Duodenal mucosa (tissue), 2 donors: ENCODE data around the gene RUNX1.

ENCODE experiments used
- H3K27ac ChIP-seq: one replicate; pipeline ENCODE4 v1.7.0; 2013; ENCODE audit warnings: low read depth, low read length
- H3K27me3 ChIP-seq, 2 donors: one replicate each; pipeline ENCODE4 v1.7.0; 2013; ENCODE audit warnings: low read length in 2 of 2, control low read depth in 1 of 2; ENCODE audit not compliant: insufficient read depth in 2 of 2, control insufficient read depth in 1 of 2
- H3K36me3 ChIP-seq, 2 donors: one replicate each; pipeline ENCODE4 v1.7.0; 2013; ENCODE audit warnings: low read length in 2 of 2, control low read depth in 1 of 2; ENCODE audit not compliant: insufficient read depth in 2 of 2, control insufficient read depth in 1 of 2
- H3K4me1 ChIP-seq, 2 donors: one replicate each; pipeline ENCODE4 v1.7.0; 2013; ENCODE audit warnings: low read length in 2 of 2, control low read depth in 1 of 2; ENCODE audit not compliant: insufficient read depth in 2 of 2, control insufficient read depth in 1 of 2
- H3K4me3 ChIP-seq, 2 donors: one replicate each; pipeline ENCODE4 v1.7.0; 2013; ENCODE audit warnings: low read length in 2 of 2, low read depth in 1 of 2
- H3K9ac ChIP-seq, 2 donors: one replicate each; pipeline ENCODE4 v1.7.0; 2013; ENCODE audit warnings: low read length in 2 of 2, low read depth in 1 of 2
- H3K9me3 ChIP-seq, 2 donors: one replicate each; pipeline ENCODE4 v1.7.0; 2013; ENCODE audit warnings: low read length in 2 of 2, control low read depth in 1 of 2; ENCODE audit not compliant: control insufficient read depth in 1 of 2

Gene RUNX1

GRCh38 chr21:35039595-35040289 lies 9.4 kb downstream of the RUNX1 start:
- Histone ChIP-seq H3K27me3 (no peaks in the 10 kb centered on the region), H3K4me3 (no peak overlapping the region), H3K9ac (no peak overlapping the region), H3K36me3 (no peaks in the 10 kb centered on the region), H3K4me1 (peaks cover 22 to 33% of the 10 kb centered on the region in 2 donors), H3K9me3 (no peaks in the 10 kb centered on the region), H3K27ac (no peak overlapping the region)

- Histone ChIP-seq H3K9me3 (no peaks in the 10 kb centered on the region), H3K27ac (no peak overlapping the region), H3K27me3 (no peaks in the 10 kb centered on the region), H3K4me1 (peaks cover 13 to 25% of the 10 kb centered on the region in 2 donors), H3K4me3 (no peak overlapping the region), H3K9ac (no peak overlapping the region), H3K36me3 (no peaks in the 10 kb centered on the region)
These were observed 10.3 kb downstream of the RUNX1 start for GRCh38 chr21:35038772-35039319.

GRCh38 chr21:35037384-35037765 lies 11.7 kb downstream of the RUNX1 start:
- H3K27ac ChIP-seq: no peak overlapping the region
- peaks cover 11 to 25% of the 10 kb centered on the region in 2 donors for H3K4me1 ChIP-seq
- no peak overlapping the region for H3K9ac ChIP-seq
- H3K9me3 ChIP-seq: no peaks in the 10 kb centered on the region
- H3K4me3 ChIP-seq: no peak overlapping the region
- H3K27me3 ChIP-seq: no peaks in the 10 kb centered on the region
- H3K36me3 ChIP-seq: no peaks in the 10 kb centered on the region

- no peak overlapping the region for H3K27ac ChIP-seq
These were observed 12.4 kb downstream of the RUNX1 start for GRCh38 chr21:35036465-35037383.

DNA sequence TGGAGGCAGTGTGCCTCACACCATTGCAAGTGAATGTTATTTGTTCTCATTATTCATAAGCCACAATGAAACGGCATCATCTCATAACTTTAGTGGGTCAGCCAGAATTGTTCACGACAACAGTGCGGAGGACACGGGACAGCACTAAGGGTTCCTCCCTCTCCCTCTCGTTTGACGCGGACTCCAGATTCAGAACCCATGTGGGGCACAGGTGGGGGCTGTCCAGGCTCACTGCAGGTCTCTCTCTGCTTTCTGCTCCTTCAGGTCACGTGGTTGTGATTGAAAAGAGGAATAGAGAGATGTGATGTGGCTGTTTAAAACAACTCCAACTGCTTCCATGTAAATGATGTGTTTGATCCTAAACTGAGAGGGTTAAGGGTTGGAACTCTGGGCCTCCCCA lies 13.5 kb downstream of the RUNX1 start:
- Histone ChIP-seq H3K9ac (no peak overlapping the region), H3K27me3 (no peaks in the 10 kb centered on the region), H3K9me3 (no peaks in the 10 kb centered on the region), H3K4me1 (peaks cover 5 to 20% of the 10 kb centered on the region in 2 donors), H3K4me3 (no peak overlapping the region), H3K36me3 (no peaks in the 10 kb centered on the region), H3K27ac (no peak overlapping the region)

More at GRCh38 chr21:35036465-35037383, 12.4 kb downstream of the RUNX1 start:
- Histone ChIP-seq H3K9ac (no peak overlapping the region), H3K27me3 (no peaks in the 10 kb centered on the region), H3K4me1 (peaks cover 5 to 20% of the 10 kb centered on the region in 2 donors), H3K36me3 (no peaks in the 10 kb centered on the region), H3K9me3 (no peaks in the 10 kb centered on the region), H3K4me3 (no peak overlapping the region)

- no peaks in the 10 kb centered on the region for H3K27me3 ChIP-seq
- H3K4me3 ChIP-seq: no peak overlapping the region
- H3K27ac ChIP-seq: no peak overlapping the region
- H3K36me3 ChIP-seq: no peaks in the 10 kb centered on the region
- no peaks in the 10 kb centered on the region for H3K9me3 ChIP-seq
- H3K4me1 ChIP-seq: peaks cover 5 to 19% of the 10 kb centered on the region in 2 donors
- H3K9ac ChIP-seq: no peak overlapping the region
These were observed 14.0 kb downstream of the RUNX1 start for GRCh38 chr21:35035116-35035515.

DNA sequence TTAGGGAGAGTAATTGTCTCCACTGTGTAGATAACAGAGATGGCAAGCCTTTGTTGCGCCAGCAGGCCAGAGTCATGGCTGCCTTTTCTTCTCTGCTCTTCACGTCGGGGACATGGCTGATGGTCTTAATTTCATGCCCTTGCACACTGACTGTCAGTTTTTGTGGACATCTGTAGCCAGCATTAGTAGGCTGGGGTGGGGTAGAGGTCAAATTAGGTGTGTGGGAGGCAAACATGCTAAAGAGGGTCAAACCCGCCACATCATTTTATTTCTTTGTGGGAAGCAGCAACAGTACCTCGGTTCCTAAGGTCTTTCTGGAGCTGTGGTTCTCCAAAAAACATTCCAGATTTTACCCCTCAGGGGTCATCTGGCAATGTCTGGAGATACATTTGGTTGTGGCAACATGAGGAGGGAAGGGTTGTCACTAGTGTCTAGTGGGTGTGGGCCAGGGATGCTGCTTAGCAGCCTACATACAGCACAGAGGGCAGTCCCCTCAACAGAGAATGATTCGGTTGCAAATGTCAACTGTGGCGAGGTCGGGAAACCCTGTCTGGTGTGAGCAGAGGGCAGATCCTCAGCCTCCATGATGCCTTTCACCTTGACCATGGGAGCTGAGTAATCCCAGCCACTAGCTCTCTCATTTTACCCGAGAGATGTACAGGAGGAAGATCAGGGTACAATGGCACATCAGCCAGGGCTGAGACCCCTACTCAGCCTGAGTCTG lies 14.7 kb downstream of the RUNX1 start:
- Histone ChIP-seq H3K4me1 (peaks cover 3 to 14% of the 10 kb centered on the region in 2 donors), H3K27me3 (no peaks in the 10 kb centered on the region), H3K4me3 (no peak overlapping the region), H3K9ac (no peak overlapping the region), H3K9me3 (no peaks in the 10 kb centered on the region), H3K27ac (no peak overlapping the region), H3K36me3 (no peaks in the 10 kb centered on the region)

DNA sequence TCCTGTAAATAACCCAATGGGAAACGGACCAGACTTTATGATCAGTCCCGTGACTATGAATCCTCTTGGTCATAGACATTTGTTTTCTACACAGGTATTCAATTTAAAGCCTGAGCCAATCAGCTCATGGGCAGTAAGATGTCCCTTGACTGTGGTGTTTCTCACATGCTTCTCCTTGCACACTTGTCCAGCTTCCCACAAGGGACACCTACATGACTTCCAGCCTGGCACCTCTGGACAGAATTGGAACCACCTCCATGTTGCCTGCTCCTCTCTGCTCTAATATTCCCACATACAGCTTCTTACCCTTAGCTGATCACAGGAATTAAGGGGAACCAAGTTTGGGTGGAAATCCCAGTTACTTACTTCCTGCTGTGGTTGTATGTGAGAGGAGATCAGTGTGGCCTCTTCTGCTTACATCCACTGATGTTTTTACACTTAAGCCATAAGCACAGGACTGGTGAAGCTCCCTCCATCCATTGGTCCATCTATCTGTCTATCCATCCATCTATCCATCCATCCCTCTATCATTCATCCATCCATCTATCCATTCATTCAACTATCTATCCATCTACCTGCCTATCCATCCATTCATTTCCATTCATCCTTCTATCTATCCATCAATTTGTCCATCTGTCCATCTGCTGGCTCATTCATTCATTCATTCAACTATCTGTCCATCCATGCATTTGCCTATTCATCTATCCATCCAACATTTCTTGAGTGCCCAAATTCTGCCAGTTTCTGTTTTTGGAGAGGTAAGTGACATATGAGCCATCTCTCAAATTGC lies 16.4 kb downstream of the RUNX1 start:
- Histone ChIP-seq H3K9ac (no peak overlapping the region), H3K36me3 (no peaks in the 10 kb centered on the region), H3K9me3 (no peaks in the 10 kb centered on the region), H3K4me1 (peaks cover 10 to 14% of the 10 kb centered on the region in 2 donors), H3K27ac (no peak overlapping the region), H3K4me3 (no peak overlapping the region), H3K27me3 (no peaks in the 10 kb centered on the region)

DNA sequence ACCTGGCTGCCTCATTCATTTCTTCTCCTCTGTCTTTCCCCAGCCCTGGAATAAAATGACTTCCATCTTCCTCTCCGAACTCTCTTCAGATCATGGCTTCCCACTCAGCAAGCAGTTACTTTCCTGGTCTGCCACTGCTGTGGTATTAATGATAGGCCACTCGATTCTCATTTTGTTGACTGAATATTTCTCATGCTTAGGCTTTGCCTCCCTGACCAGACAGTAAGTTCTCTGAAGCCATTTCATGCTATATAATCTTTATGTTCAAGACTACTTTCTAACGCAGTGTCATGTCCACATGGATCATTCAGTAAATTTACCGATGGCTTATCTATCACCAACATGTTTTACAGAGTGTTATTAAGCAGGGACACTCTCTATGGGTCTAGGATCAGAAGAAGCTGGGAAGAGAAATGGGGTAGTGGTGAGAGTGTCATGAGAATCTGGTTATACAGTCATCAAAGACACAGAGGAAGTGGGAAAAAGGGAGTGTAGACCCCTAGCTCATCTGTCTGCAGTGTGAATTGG lies 20.6 kb downstream of the RUNX1 start:
- H3K36me3 ChIP-seq: no peaks in the 10 kb centered on the region
- no peaks in the 10 kb centered on the region for H3K9me3 ChIP-seq
- H3K4me3 ChIP-seq: no peak overlapping the region
- no peak overlapping the region for H3K9ac ChIP-seq
- H3K27ac ChIP-seq: no peak overlapping the region
- H3K27me3 ChIP-seq: no peaks in the 10 kb centered on the region
- peaks cover 14 to 20% of the 10 kb centered on the region in 2 donors for H3K4me1 ChIP-seq
